ENCODE results near the gene MYBPC2. TPM values are rescaled to one million over a fixed set of nuclear protein-coding genes. Genes with fewer than 3 reads are reported as not detected.

MYBPC2 gene
- total and polyA plus RNA-seq, 2 of the 4 experiments (the other 2 are of a cell fraction): not detected

GRCh38 chr19:50453243-50453642 lies 20.6 kb downstream of the MYBPC2 start:
- dilution Hi-C loops (cut with HindIII; ENCODE audit: low sequenced_read_pairs, unreplicated experiment) (no loop called here), intact Hi-C loops (cut with micrococcal nuclease) (no loop called here), in situ Hi-C loops (cut with MboI; ENCODE audit: low sequenced_read_pairs) (no loop called here)
- H2AK9ac ChIP-seq (replicated peaks; ENCODE audit: low read depth, low read length, poor library complexity): no peak overlapping the region
- H2AK5ac ChIP-seq (ENCODE audit: low read depth, low read length): no peak overlapping the region
- H3K4me2 ChIP-seq (ENCODE audit: low read depth, low read length): no peak overlapping the region
- no peak overlapping the region for H3K23ac ChIP-seq (ENCODE audit: low read depth, low read length)
- no peaks in the 10 kb centered on the region for H3K4me1 ChIP-seq (ENCODE audit: control insufficient read depth, insufficient read depth, low read length)
- H3K9me1 ChIP-seq (ENCODE audit: insufficient read depth, low read length): no peaks in the 10 kb centered on the region
- no peak overlapping the region for H3K27ac ChIP-seq (ENCODE audit: insufficient read depth, low read length)
- no peaks in the 10 kb centered on the region for H3K9me3 ChIP-seq (ENCODE audit: control insufficient read depth, insufficient read depth, low read length)
- no peak overlapping the region for H3K4ac ChIP-seq (ENCODE audit: low read depth, low read length)
- no peak overlapping the region for H4K5ac ChIP-seq (ENCODE audit: low read depth, low read length)
- CTCF ChIA-PET: interaction anchor here (0.6 kb wide), 1 partner anchor 454 kb away, joined by 3 read pairs; no protein-coding TSS in a partner anchor
- BruUV-seq (replicated peaks): no TSS peak
- no peak overlapping the region for H2BK5ac ChIP-seq (ENCODE audit: low read depth, low read length, poor library complexity, severe bottlenecking)
- no peak overlapping the region for H3K56ac ChIP-seq (ENCODE audit: extremely low read depth, insufficient read depth, low read length)
- peaks cover 8% of the 10 kb centered on the region; the same call in 1 of the 2 replicates for H3K27me3 ChIP-seq (ENCODE audit: control insufficient read depth, insufficient read depth, low read length)
- no peak overlapping the region for H2BK20ac ChIP-seq (ENCODE audit: low read depth, low read length)
- no peak overlapping the region for H3K14ac ChIP-seq (replicated peaks; ENCODE audit: low read depth, low read length)
- no peak overlapping the region for H2AFZ ChIP-seq (replicated peaks; ENCODE audit: low read length, poor library complexity)
- no peak overlapping the region for H3K4me3 ChIP-seq (ENCODE audit: insufficient read depth, low read depth, low read length)
- POLR2A ChIA-PET (ENCODE audit: unreplicated experiment): no interaction called here
- H3K9ac ChIP-seq (ENCODE audit: low read depth, low read length): no peak overlapping the region
- no peaks in the 10 kb centered on the region for H3K36me3 ChIP-seq (ENCODE audit: control insufficient read depth, insufficient read depth, low read length)
- ATAC-seq (ENCODE audit: low read depth) (no peak), DNase-seq (no peak)
- H3K18ac ChIP-seq (ENCODE audit: low read depth, low read length): no peak overlapping the region
- no peaks in the 10 kb centered on the region for H4K20me1 ChIP-seq (ENCODE audit: insufficient read depth, low read length)
- H4K8ac ChIP-seq (ENCODE audit: low read depth in 2 of 2, low read length in 2 of 2): no peak overlapping the region
- H2BK15ac ChIP-seq (ENCODE audit: low read depth, low read length): no peak overlapping the region
- no peak overlapping the region for H2BK120ac ChIP-seq (ENCODE audit: low read depth, low read length)
- TF ChIP-seq MAZ (IDR thresholded peaks at IDR 0.05; ENCODE audit: borderline replicate concordance, low read depth, low read length) (no peak), MXI1 (IDR thresholded peaks at IDR 0.05; ENCODE audit: borderline replicate concordance, low read depth, low read length) (no peak), BHLHE40 (IDR thresholded peaks at IDR 0.05; ENCODE audit: low read depth, low read length) (no peak), RAD21 (IDR thresholded peaks at IDR 0.05; ENCODE audit: low read length) (no peak), SMC3 (IDR thresholded peaks at IDR 0.05; ENCODE audit: low read depth, low read length) (no peak), RCOR1 (IDR thresholded peaks at IDR 0.05; ENCODE audit: insufficient replicate concordance, low read length) (no peak), POLR2A (IDR thresholded peaks at IDR 0.05; ENCODE audit: low read depth, low read length) (no peak), ELK1 (IDR thresholded peaks at IDR 0.05; ENCODE audit: borderline replicate concordance, low read depth, low read length) (no peak)
- TF ChIP-seq, protein P1, sequence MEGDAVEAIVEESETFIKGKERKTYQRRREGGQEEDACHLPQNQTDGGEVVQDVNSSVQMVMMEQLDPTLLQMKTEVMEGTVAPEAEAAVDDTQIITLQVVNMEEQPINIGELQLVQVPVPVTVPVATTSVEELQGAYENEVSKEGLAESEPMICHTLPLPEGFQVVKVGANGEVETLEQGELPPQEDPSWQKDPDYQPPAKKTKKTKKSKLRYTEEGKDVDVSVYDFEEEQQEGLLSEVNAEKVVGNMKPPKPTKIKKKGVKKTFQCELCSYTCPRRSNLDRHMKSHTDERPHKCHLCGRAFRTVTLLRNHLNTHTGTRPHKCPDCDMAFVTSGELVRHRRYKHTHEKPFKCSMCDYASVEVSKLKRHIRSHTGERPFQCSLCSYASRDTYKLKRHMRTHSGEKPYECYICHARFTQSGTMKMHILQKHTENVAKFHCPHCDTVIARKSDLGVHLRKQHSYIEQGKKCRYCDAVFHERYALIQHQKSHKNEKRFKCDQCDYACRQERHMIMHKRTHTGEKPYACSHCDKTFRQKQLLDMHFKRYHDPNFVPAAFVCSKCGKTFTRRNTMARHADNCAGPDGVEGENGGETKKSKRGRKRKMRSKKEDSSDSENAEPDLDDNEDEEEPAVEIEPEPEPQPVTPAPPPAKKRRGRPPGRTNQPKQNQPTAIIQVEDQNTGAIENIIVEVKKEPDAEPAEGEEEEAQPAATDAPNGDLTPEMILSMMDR (conservative IDR thresholded peaks at IDR 0.05; ENCODE audit: low read depth, low read length): no peak
- H4K91ac ChIP-seq (ENCODE audit: insufficient read depth, low read depth, low read length): no peak overlapping the region
- no CpG with 5 or more reads among the region's 3 CpGs for WGBS, 2 experiments (ENCODE audit: extremely low coverage in 2 of 2, insufficient read length in 1 of 2)
- H3K79me1 ChIP-seq (ENCODE audit: low read depth in 1 of 2, low read length in 2 of 2): no peaks in the 10 kb centered on the region
